Measurements from ENCODE around the gene TSC2. TPM values are rescaled to one million over a fixed set of nuclear protein-coding genes. Genes with fewer than 3 reads are reported as not detected.

TSC2 gene
- total RNA-seq, 1 donor from 2014 or later = 194 TPM

- no peak overlapping the region for H3K4me3 Mint-ChIP-seq (ENCODE audit: unreplicated experiment)
- H3K27ac Mint-ChIP-seq (ENCODE audit: unreplicated experiment) = no peak overlapping the region
- peaks cover 1% of the 10 kb centered on the region for H3K36me3 Mint-ChIP-seq (ENCODE audit: unreplicated experiment)
- H3K27me3 Mint-ChIP-seq (ENCODE audit: unreplicated experiment) = no peaks in the 10 kb centered on the region
- no peak for DNase-seq (ENCODE audit: extremely low spot score, unreplicated experiment)
- peaks cover 64% of the 10 kb centered on the region for H3K4me1 Mint-ChIP-seq (ENCODE audit: unreplicated experiment)
- no peak for TF ChIP-seq CTCF (IDR thresholded peaks at IDR 0.05)
- H3K9me3 Mint-ChIP-seq (ENCODE audit: unreplicated experiment) = no peaks in the 10 kb centered on the region
Observed at GRCh38 chr16:2042171-2042985, 5.4 kb upstream of the TSC2 start.

GRCh38 chr16:2042986-2043666, 4.7 kb upstream of the TSC2 start:
- H3K4me1 Mint-ChIP-seq (ENCODE audit: unreplicated experiment) = peaks cover 57% of the 10 kb centered on the region
- H3K9me3 Mint-ChIP-seq (ENCODE audit: unreplicated experiment) = no peaks in the 10 kb centered on the region
- H3K4me3 Mint-ChIP-seq (ENCODE audit: unreplicated experiment) = no peak overlapping the region
- no peak overlapping the region for H3K27ac Mint-ChIP-seq (ENCODE audit: unreplicated experiment)
- no peak for DNase-seq (ENCODE audit: extremely low spot score, unreplicated experiment)
- H3K36me3 Mint-ChIP-seq (ENCODE audit: unreplicated experiment) = no peaks in the 10 kb centered on the region
- H3K27me3 Mint-ChIP-seq (ENCODE audit: unreplicated experiment) = no peaks in the 10 kb centered on the region
- no peak for TF ChIP-seq CTCF (IDR thresholded peaks at IDR 0.05)

GRCh38 chr16:2043667-2044451, 3.9 kb upstream of the TSC2 start:
- Mint-ChIP-seq H3K27me3 (ENCODE audit: unreplicated experiment) (no peaks in the 10 kb centered on the region), H3K4me3 (ENCODE audit: unreplicated experiment) (no peak overlapping the region), H3K4me1 (ENCODE audit: unreplicated experiment) (peaks cover 59% of the 10 kb centered on the region), H3K9me3 (ENCODE audit: unreplicated experiment) (no peaks in the 10 kb centered on the region), H3K27ac (ENCODE audit: unreplicated experiment) (no peak overlapping the region), H3K36me3 (ENCODE audit: unreplicated experiment) (no peaks in the 10 kb centered on the region)
- no peak for DNase-seq (ENCODE audit: extremely low spot score, unreplicated experiment)
- TF ChIP-seq CTCF (IDR thresholded peaks at IDR 0.05) = no peak

- H3K36me3 Mint-ChIP-seq (ENCODE audit: unreplicated experiment) = no peaks in the 10 kb centered on the region
- no peak overlapping the region for H3K27ac Mint-ChIP-seq (ENCODE audit: unreplicated experiment)
- H3K4me3 Mint-ChIP-seq (ENCODE audit: unreplicated experiment) = no peak overlapping the region
- no peak for TF ChIP-seq CTCF (IDR thresholded peaks at IDR 0.05)
- H3K27me3 Mint-ChIP-seq (ENCODE audit: unreplicated experiment) = no peaks in the 10 kb centered on the region
- H3K4me1 Mint-ChIP-seq (ENCODE audit: unreplicated experiment) = peaks cover 56% of the 10 kb centered on the region
- no peak for DNase-seq (ENCODE audit: extremely low spot score, unreplicated experiment)
- no peaks in the 10 kb centered on the region for H3K9me3 Mint-ChIP-seq (ENCODE audit: unreplicated experiment)
Observed at GRCh38 chr16:2044541-2044940, 3.2 kb upstream of the TSC2 start.

Measured in osteocyte (in vitro differentiated cells).